Measurements from ENCODE around the gene HJV.

Gene HJV

GRCh38 chr1:145999321-146000024, 22.1 kb downstream of the HJV start:
- H3K4me3 ChIP-seq (ENCODE audit: low read depth, low read length), result peak overlapping the region; percentile 18
- DNase-seq (ENCODE audit: low read depth), result peak; percentile 89
- TF ChIP-seq CTCF (IDR thresholded peaks at IDR 0.05; ENCODE audit: control insufficient read depth, extremely low read depth, insufficient read depth), result no peak

DNA sequence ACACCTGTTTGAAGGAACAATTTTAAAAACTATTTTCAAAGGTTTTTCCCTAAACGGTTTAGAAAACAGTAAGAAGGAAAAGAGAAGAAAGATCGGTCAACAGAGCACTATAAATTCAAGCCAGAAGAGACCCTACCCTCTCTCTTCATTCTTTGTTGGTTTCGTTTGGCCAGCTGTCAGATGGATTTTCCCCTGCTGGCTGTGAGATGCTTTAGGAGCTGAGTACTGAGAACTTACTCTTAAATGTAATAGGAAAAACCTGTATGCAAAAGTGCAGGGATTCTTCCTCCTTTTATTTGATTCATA, 23.9 kb downstream of the HJV start:
- no peak for DNase-seq (ENCODE audit: low read depth)
- TF ChIP-seq CTCF (IDR thresholded peaks at IDR 0.05; ENCODE audit: control insufficient read depth, extremely low read depth, insufficient read depth), result no peak
- peak overlapping the region; percentile 86 for H3K4me3 ChIP-seq (ENCODE audit: low read depth, low read length)

- DNase-seq (ENCODE audit: low read depth), result no peak
- TF ChIP-seq CTCF (IDR thresholded peaks at IDR 0.05; ENCODE audit: control insufficient read depth, extremely low read depth, insufficient read depth), result no peak
- peak overlapping the region; percentile 86 for H3K4me3 ChIP-seq (ENCODE audit: low read depth, low read length)
These were observed 24.4 kb downstream of the HJV start for GRCh38 chr1:145997016-145997717.

- peak; percentile 95 for DNase-seq (ENCODE audit: low read depth)
- H3K4me3 ChIP-seq (ENCODE audit: low read depth, low read length), result peak within 1 kb of the TSS; percentile 86
- no peak for TF ChIP-seq CTCF (IDR thresholded peaks at IDR 0.05; ENCODE audit: control insufficient read depth, extremely low read depth, insufficient read depth)
These were observed 25.0 kb downstream of the HJV start, which contains the start of gene TXNIP for GRCh38 chr1:145996433-145997015. Gene TXNIP, minus strand, starts transcription at chr1:145996579. Its CDS starts 313 bp downstream, at chr1:145996266.

GRCh38 chr1:145995964-145996432, 25.5 kb downstream of the HJV start:
- peak overlapping the region; percentile 86 for H3K4me3 ChIP-seq (ENCODE audit: low read depth, low read length)
- no peak for DNase-seq (ENCODE audit: low read depth)
- TF ChIP-seq CTCF (IDR thresholded peaks at IDR 0.05; ENCODE audit: control insufficient read depth, extremely low read depth, insufficient read depth), result no peak

GRCh38 chr1:145995148-145995881, 26.2 kb downstream of the HJV start:
- H3K4me3 ChIP-seq (ENCODE audit: low read depth, low read length), result peak overlapping the region; percentile 86
- DNase-seq (ENCODE audit: low read depth), result no peak
- no peak for TF ChIP-seq CTCF (IDR thresholded peaks at IDR 0.05; ENCODE audit: control insufficient read depth, extremely low read depth, insufficient read depth)
